Hepatocyte (in vitro differentiated cells): Measurements from ENCODE around the gene HMGB4.

Experiments
- EZH2phosphoT487 ChIP-seq: fragments of 200-600 bp; sonication (generic); IDR thresholded peaks from one replicate; pipeline ENCODE4 v1.6.1; 2018; ENCODE audit warnings: antibody characterized with exemption, mild to moderate bottlenecking, low read depth, moderate library complexity; ENCODE audit not compliant: unreplicated experiment, severe bottlenecking
- TF ChIP-seq, protein P1 (sequence below): fragments of 200-600 bp; sonication (generic); IDR thresholded peaks from 2 replicates; pipeline ENCODE4 v1.5.1; 2016; ENCODE audit warnings: antibody characterized with exemption, mild to moderate bottlenecking; ENCODE audit not compliant: poor library complexity

DNA sequence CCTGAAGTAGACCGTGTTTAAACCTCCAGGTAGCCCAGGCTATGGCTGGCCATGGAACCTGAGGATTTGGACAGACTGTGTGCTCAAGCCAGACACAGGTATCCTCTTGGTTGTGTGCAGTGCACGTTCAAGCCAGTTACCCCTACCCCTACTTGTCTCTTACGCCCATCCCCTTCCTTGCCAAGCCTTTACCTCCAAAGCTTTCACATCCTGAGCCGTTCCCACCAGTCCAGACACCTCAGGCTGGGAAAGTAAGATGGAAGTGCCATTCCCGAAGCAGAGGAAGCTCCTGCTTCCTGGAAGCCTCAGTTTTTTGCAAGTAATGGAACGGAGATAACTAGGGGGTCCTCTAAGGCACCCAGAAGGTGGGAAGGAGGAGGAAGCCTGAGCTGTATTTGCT, 41.5 kb upstream of the HMGB4 start:
- TF ChIP-seq, protein P1, sequence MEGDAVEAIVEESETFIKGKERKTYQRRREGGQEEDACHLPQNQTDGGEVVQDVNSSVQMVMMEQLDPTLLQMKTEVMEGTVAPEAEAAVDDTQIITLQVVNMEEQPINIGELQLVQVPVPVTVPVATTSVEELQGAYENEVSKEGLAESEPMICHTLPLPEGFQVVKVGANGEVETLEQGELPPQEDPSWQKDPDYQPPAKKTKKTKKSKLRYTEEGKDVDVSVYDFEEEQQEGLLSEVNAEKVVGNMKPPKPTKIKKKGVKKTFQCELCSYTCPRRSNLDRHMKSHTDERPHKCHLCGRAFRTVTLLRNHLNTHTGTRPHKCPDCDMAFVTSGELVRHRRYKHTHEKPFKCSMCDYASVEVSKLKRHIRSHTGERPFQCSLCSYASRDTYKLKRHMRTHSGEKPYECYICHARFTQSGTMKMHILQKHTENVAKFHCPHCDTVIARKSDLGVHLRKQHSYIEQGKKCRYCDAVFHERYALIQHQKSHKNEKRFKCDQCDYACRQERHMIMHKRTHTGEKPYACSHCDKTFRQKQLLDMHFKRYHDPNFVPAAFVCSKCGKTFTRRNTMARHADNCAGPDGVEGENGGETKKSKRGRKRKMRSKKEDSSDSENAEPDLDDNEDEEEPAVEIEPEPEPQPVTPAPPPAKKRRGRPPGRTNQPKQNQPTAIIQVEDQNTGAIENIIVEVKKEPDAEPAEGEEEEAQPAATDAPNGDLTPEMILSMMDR, result no peak
- no peak for TF ChIP-seq EZH2phosphoT487
